DND-41 (cell line): ENCODE measurements around the gene CABP4.
A peak's percentile ranks its signal among the peaks of the same experiment; 100 is the strongest.
"Not testable (repeated sequence)": the region's sequence is repeated elsewhere in the genome, so short reads cannot be mapped to it uniquely, and the experiment has no call there.

Source experiments
- ATAC-seq: fragments of 200-7000 bp; cut with Tn5 transposase; 3 replicates; pipeline ENCODE4 v1.9.1; 2021; ENCODE audit warnings: low read depth; ENCODE audit not compliant: insufficient read depth
- DNase-seq: peaks from one replicate; pipeline ENCODE4 v3.0.0-alpha.2; 2020
- H2AFZ ChIP-seq: 2 replicates; pipeline ENCODE4 v1.6.0; 2012; ENCODE audit warnings: low read depth, low read length
- H3K27ac ChIP-seq: 2 replicates; pipeline ENCODE4 v1.5.1; 2012; ENCODE audit warnings: low read length, inconsistent platforms
- H3K27me3 ChIP-seq: fragments of 200-600 bp; sonication (generic); 2 replicates; pipeline ENCODE4 v1.6.0; 2012; ENCODE audit warnings: low read length, mild to moderate bottlenecking, inconsistent platforms; ENCODE audit not compliant: insufficient read depth, poor library complexity
- H3K36me3 ChIP-seq: 2 replicates; pipeline ENCODE4 v1.5.1; 2012; ENCODE audit warnings: low read length, inconsistent platforms; ENCODE audit not compliant: insufficient read depth
- H3K4me1 ChIP-seq: 2 replicates; pipeline ENCODE4 v1.5.1; 2012; ENCODE audit warnings: mild to moderate bottlenecking, low read length; ENCODE audit not compliant: insufficient read depth
- H3K4me2 ChIP-seq: 2 replicates; pipeline ENCODE4 v1.6.0; 2012; ENCODE audit warnings: mild to moderate bottlenecking, moderate library complexity, low read length, inconsistent platforms; ENCODE audit not compliant: insufficient read depth
- H3K4me3 ChIP-seq, 2 experiments: fragments of 200-600 bp in 1 of 2; shearing (Covaris generic) in 1 of 2; 2 replicates each; pipeline ENCODE4 v1.5.1; 2012 to 2016; ENCODE audit warnings: inconsistent platforms in 2 of 2, low read length in 2 of 2, mild to moderate bottlenecking in 2 of 2, low read depth in 1 of 2, moderate library complexity in 1 of 2
- H3K79me2 ChIP-seq: 2 replicates; pipeline ENCODE4 v1.6.0; 2012; ENCODE audit warnings: low read length, inconsistent platforms; ENCODE audit not compliant: insufficient read depth
- H3K9ac ChIP-seq: 2 replicates; pipeline ENCODE4 v1.6.0; 2012; ENCODE audit warnings: low read depth, mild to moderate bottlenecking, inconsistent platforms, low read length, moderate library complexity
- H3K9me3 ChIP-seq: 2 replicates; pipeline ENCODE4 v1.5.1; 2012; ENCODE audit warnings: low read length, moderate library complexity, mild to moderate bottlenecking, inconsistent platforms; ENCODE audit not compliant: insufficient read depth, severe bottlenecking
- H4K20me1 ChIP-seq: 2 replicates; pipeline ENCODE4 v1.6.0; 2012; ENCODE audit warnings: low read length; ENCODE audit not compliant: insufficient read depth
- CTCF ChIP-seq: IDR thresholded peaks from 2 replicates; pipeline ENCODE4 v1.5.1; 2012; ENCODE audit warnings: borderline replicate concordance, low read length, moderate library complexity, mild to moderate bottlenecking; ENCODE audit not compliant: poor library complexity, severe bottlenecking; ENCODE audit errors: extremely low read depth
- EZH2 ChIP-seq: IDR thresholded peaks from 3 replicates; pipeline ENCODE4 v1.6.1; 2012; ENCODE audit warnings: borderline replicate concordance, low read depth, mild to moderate bottlenecking, moderate library complexity, low read length, inconsistent platforms; ENCODE audit not compliant: severe bottlenecking

Gene CABP4

GRCh38 chr11:67469508-67469811 is 14.3 kb downstream of the CABP4 start:
- Histone ChIP-seq H3K27me3 (no peaks in the 10 kb centered on the region), H3K27ac (peak overlapping the region; percentile 78), H3K9me3 (no peaks in the 10 kb centered on the region), H3K36me3 (peaks cover 12% of the 10 kb centered on the region; the same call in 1 of the 2 replicates), H3K4me3 (peak overlapping the region; percentile 12 to 60; a peak in 3 of 4 replicates), H3K79me2 (peaks cover 30% of the 10 kb centered on the region), H2AFZ (peak overlapping the region; percentile 62), H4K20me1 (no peaks in the 10 kb centered on the region), H3K4me1 (peaks cover 45% of the 10 kb centered on the region), H3K4me2 (peak overlapping the region; percentile 98), H3K9ac (peak overlapping the region; percentile 95)
- DNase-seq (no peak), ATAC-seq (no peak)
- TF ChIP-seq CTCF: no peak
- TF ChIP-seq EZH2: no peak

- Histone ChIP-seq H3K27ac (0 out of 2 replicates have a peak overlapping the region, but pooled peaks have one; percentile 8), H2AFZ (peak overlapping the region; percentile 10; the same call in 1 of the 2 replicates), H3K4me2 (no peak overlapping the region), H3K79me2 (peaks cover 22% of the 10 kb centered on the region), H3K4me3 (no peak overlapping the region), H3K9ac (no peak overlapping the region), H4K20me1 (no peaks in the 10 kb centered on the region), H3K9me3 (no peaks in the 10 kb centered on the region), H3K4me1 (peaks cover 39% of the 10 kb centered on the region), H3K27me3 (no peaks in the 10 kb centered on the region), H3K36me3 (peaks cover 4% of the 10 kb centered on the region; the same call in 1 of the 2 replicates)
- DNase-seq: no peak
- no peak for ATAC-seq
- TF ChIP-seq CTCF: no peak
- TF ChIP-seq EZH2: no peak
Measured at GRCh38 chr11:67470337-67471002, 15.3 kb downstream of the CABP4 start.

DNA sequence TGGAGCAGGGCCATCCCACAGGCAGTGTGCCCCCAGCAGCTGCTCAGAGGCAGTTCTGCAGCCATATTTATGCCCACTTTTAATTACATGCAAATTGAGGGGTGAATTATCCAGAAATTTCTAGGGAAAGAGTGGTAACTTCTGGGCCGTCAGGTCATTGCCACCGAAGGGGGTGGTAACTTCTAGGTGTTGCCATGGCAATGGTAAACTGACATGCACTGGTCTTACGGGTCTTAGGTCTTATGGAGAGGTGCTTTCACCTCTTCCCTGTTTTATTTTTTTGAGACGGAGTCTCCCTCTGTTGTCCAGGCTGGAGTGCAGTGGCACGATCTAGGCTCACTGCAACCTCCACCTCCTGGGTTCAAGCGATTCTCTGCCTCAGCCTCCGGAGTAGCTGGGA is 17.7 kb downstream of the CABP4 start:
- Histone ChIP-seq H3K9ac (no peak overlapping the region), H3K27ac (no peak overlapping the region)

DNA sequence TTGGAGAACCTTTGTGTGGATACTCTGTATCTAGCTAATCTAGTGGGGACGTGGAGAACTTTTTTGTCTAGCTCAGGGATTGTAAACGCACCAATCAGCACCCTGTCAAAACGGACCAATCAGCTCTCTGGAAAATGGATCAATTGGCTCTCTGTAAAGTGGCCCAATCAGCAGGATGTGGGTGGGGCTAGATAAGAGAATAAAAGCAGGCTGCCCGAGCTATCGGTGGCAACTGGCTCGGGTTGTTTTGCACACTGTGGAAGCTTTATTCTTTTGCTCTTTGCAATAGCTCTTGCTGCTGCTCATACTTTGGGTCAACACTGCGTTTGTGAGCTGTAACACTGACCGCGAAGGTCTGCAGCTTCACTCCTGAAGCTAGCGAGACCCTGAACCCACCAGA is 21.5 kb downstream of the CABP4 start:
- not testable (repeated sequence) for H3K36me3 ChIP-seq, H3K9me3 ChIP-seq

More for the DNA sequence above, 17.7 kb downstream of the CABP4 start:
- DNase-seq (no peak), ATAC-seq (no peak)
- no peak overlapping the region for H3K4me2 ChIP-seq
- H4K20me1 ChIP-seq: no peaks in the 10 kb centered on the region
- H2AFZ ChIP-seq: no peak overlapping the region
- no peak overlapping the region for H3K4me3 ChIP-seq
- H3K36me3 ChIP-seq: no peaks in the 10 kb centered on the region
- no peak for TF ChIP-seq EZH2
- no peak for TF ChIP-seq CTCF
- no peaks in the 10 kb centered on the region for H3K9me3 ChIP-seq
- H3K4me1 ChIP-seq: peaks cover 15% of the 10 kb centered on the region
- H3K27me3 ChIP-seq: no peaks in the 10 kb centered on the region
- peaks cover 11% of the 10 kb centered on the region for H3K79me2 ChIP-seq

GRCh38 chr11:67477344-67478050 is 22.3 kb downstream of the CABP4 start:
- H3K4me2 ChIP-seq, H3K9me3 ChIP-seq, H3K27me3 ChIP-seq, H3K9ac ChIP-seq, H3K4me3 ChIP-seq, DNase-seq, H3K4me1 ChIP-seq, H2AFZ ChIP-seq, H3K27ac ChIP-seq, H4K20me1 ChIP-seq, H3K79me2 ChIP-seq, H3K36me3 ChIP-seq, ATAC-seq: not testable (repeated sequence)

More for the DNA sequence above, 21.5 kb downstream of the CABP4 start:
- not testable (repeated sequence) for DNase-seq, H3K9ac ChIP-seq, H3K4me2 ChIP-seq, H3K4me3 ChIP-seq, H3K27ac ChIP-seq, H4K20me1 ChIP-seq, H3K27me3 ChIP-seq, H3K79me2 ChIP-seq, H3K4me1 ChIP-seq, H2AFZ ChIP-seq, ATAC-seq
